NB4 (cell line): ENCODE measurements around the gene TMEM63B.

ENCODE experiments used
- DNase-seq: peaks from one replicate; pipeline ENCODE4 v3.0.0; 2010; ENCODE audit warnings: low read depth
- H3K4me3 ChIP-seq: one replicate; pipeline ENCODE4 v1.5.1; 2011; ENCODE audit warnings: mild to moderate bottlenecking, low read depth, low read length, moderate library complexity
- CTCF ChIP-seq: IDR thresholded peaks from one replicate; pipeline ENCODE4 v1.5.1; 2012; ENCODE audit warnings: low read depth, low read length
- MAX ChIP-seq: IDR thresholded peaks from 2 replicates; pipeline ENCODE4 v1.6.1; 2011; ENCODE audit warnings: low read depth, low read length
- MYC ChIP-seq: IDR thresholded peaks from 2 replicates; pipeline ENCODE4 v1.6.1; 2011; ENCODE audit warnings: low read depth, low read length
- POLR2A ChIP-seq: IDR thresholded peaks from 2 replicates; pipeline ENCODE4 v1.6.1; 2011; ENCODE audit warnings: mild to moderate bottlenecking; ENCODE audit not compliant: insufficient read length; ENCODE audit errors: extremely low read depth

The TMEM63B gene

GRCh38 chr6:44128020-44128917 is 915 bp downstream of the TMEM63B start:
- peak; percentile 64 for DNase-seq
- no peak for TF ChIP-seq CTCF
- no peak for TF ChIP-seq POLR2A
- TF ChIP-seq MAX, result no peak
- TF ChIP-seq MYC, result no peak
- peak overlapping the region; percentile 61 for H3K4me3 ChIP-seq

- DNase-seq, result no peak
- no peak overlapping the region for H3K4me3 ChIP-seq
- TF ChIP-seq MYC (no peak), MAX (no peak), CTCF (no peak), POLR2A (no peak)
These were observed 2.5 kb downstream of the TMEM63B start for GRCh38 chr6:44129841-44130322.

GRCh38 chr6:44131892-44132291 is 4.5 kb downstream of the TMEM63B start:
- DNase-seq, result no peak
- no peak for TF ChIP-seq POLR2A
- no peak for TF ChIP-seq MYC
- no peak for TF ChIP-seq CTCF
- TF ChIP-seq MAX, result no peak

GRCh38 chr6:44132476-44132875 is 5.1 kb downstream of the TMEM63B start:
- no peak for TF ChIP-seq MAX
- no peak for TF ChIP-seq POLR2A
- no peak for TF ChIP-seq MYC
- no peak for TF ChIP-seq CTCF
- H3K4me3 ChIP-seq, result no peak overlapping the region
- DNase-seq, result no peak

More at GRCh38 chr6:44131892-44132291, 4.5 kb downstream of the TMEM63B start:
- H3K4me3 ChIP-seq, result no peak overlapping the region

GRCh38 chr6:44133003-44133931 is 5.9 kb downstream of the TMEM63B start:
- DNase-seq, result peak; percentile 40
- no peak overlapping the region for H3K4me3 ChIP-seq
- TF ChIP-seq POLR2A (no peak), MYC (no peak), MAX (no peak), CTCF (no peak)
